ENCODE results near the gene TUBB1.

Gene TUBB1

GRCh38 chr20:59019217-59019616 lies at the start of gene TUBB1:
TUBB1 (plus strand) TSS chr20:59019429; CDS start chr20:59019523, 94 bp downstream.
- no peak for TF ChIP-seq CTCF (conservative IDR thresholded peaks at IDR 0.05; ENCODE audit: control insufficient read depth, insufficient read depth, low read depth, low read length)
- no peak within 1 kb of the TSS for H3K4me3 ChIP-seq (ENCODE audit: control insufficient read depth, low read depth, low read length)
- DNase-seq (ENCODE audit: low read depth) = no peak

- no peak overlapping the region for H3K4me3 ChIP-seq (ENCODE audit: control insufficient read depth, low read depth, low read length)
- no peak for DNase-seq (ENCODE audit: low read depth)
- no peak for TF ChIP-seq CTCF (conservative IDR thresholded peaks at IDR 0.05; ENCODE audit: control insufficient read depth, insufficient read depth, low read depth, low read length)
Measured at GRCh38 chr20:58969439-58969838, 49.8 kb upstream of the TUBB1 start.

- DNase-seq (ENCODE audit: low read depth) = no peak
- no peak overlapping the region for H3K4me3 ChIP-seq (ENCODE audit: control insufficient read depth, low read depth, low read length)
- no peak for TF ChIP-seq CTCF (conservative IDR thresholded peaks at IDR 0.05; ENCODE audit: control insufficient read depth, insufficient read depth, low read depth, low read length)
Measured at GRCh38 chr20:58970146-58970545, 49.1 kb upstream of the TUBB1 start.

GRCh38 chr20:58971429-58971828 lies 47.8 kb upstream of the TUBB1 start:
- TF ChIP-seq CTCF (conservative IDR thresholded peaks at IDR 0.05; ENCODE audit: control insufficient read depth, insufficient read depth, low read depth, low read length) = no peak
- H3K4me3 ChIP-seq (ENCODE audit: control insufficient read depth, low read depth, low read length) = no peak overlapping the region
- no peak for DNase-seq (ENCODE audit: low read depth)

- no peak overlapping the region for H3K4me3 ChIP-seq (ENCODE audit: control insufficient read depth, low read depth, low read length)
- no peak for DNase-seq (ENCODE audit: low read depth)
- TF ChIP-seq CTCF (conservative IDR thresholded peaks at IDR 0.05; ENCODE audit: control insufficient read depth, insufficient read depth, low read depth, low read length) = no peak
Measured at GRCh38 chr20:58973179-58973578, 46.0 kb upstream of the TUBB1 start.

GRCh38 chr20:58973866-58974265 lies 45.4 kb upstream of the TUBB1 start:
- no peak overlapping the region for H3K4me3 ChIP-seq (ENCODE audit: control insufficient read depth, low read depth, low read length)
- no peak for DNase-seq (ENCODE audit: low read depth)
- no peak for TF ChIP-seq CTCF (conservative IDR thresholded peaks at IDR 0.05; ENCODE audit: control insufficient read depth, insufficient read depth, low read depth, low read length)

GRCh38 chr20:58975353-58975752 lies 43.9 kb upstream of the TUBB1 start:
- DNase-seq (ENCODE audit: low read depth) = no peak

More at GRCh38 chr20:58975353-58975752, 43.9 kb upstream of the TUBB1 start:
- TF ChIP-seq CTCF (conservative IDR thresholded peaks at IDR 0.05; ENCODE audit: control insufficient read depth, insufficient read depth, low read depth, low read length) = no peak
- no peak overlapping the region for H3K4me3 ChIP-seq (ENCODE audit: control insufficient read depth, low read depth, low read length)
